ENCODE measurements around the gene DLG1.

DLG1 gene

DNA sequence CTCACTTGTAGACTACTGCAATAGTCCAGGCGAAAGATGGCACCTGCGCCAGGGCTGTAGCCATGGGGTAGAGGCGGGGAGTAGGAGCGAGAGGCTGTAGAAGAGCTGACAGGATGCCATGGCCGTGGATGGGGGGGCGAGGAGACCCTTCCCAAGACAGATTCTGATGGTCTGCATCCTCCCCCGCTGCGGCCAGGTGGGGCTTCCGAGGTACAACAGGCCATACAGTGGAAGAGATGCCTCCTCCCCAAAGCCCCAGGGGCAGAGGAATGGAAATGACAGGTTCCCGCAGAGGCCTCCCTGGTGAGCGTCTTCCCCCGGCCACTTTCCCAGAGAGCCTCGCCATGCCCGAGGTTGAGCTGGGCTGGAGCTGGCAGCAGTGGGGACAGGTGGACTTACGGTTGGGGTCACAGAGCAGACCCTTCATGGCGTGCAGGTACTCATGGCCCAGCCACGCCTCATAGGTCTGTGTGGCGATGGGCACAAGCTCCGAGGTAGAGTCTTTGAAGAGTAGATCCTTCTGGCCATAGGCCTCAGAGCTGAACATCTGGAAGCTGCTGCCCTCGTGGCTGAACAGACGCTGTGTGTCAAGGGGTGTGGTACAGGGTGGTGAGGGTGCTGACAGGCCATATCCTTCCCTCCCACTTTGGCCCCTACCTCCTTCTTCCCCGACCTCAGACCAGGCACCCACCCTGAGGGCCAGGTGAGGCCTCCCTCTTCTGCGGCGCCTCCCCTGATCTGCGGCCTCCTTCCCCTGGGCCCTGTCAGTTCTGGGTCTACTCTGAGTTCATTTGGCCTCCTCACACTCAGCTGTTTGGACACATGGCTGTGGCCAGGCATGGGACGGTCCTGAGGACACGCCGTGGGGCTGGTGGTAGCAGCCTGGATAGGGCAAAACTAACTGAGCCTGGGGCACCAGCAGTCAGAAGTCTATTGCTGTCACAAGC lies 282.3 kb downstream of the DLG1 start:
- TF ChIP-seq, protein P1, sequence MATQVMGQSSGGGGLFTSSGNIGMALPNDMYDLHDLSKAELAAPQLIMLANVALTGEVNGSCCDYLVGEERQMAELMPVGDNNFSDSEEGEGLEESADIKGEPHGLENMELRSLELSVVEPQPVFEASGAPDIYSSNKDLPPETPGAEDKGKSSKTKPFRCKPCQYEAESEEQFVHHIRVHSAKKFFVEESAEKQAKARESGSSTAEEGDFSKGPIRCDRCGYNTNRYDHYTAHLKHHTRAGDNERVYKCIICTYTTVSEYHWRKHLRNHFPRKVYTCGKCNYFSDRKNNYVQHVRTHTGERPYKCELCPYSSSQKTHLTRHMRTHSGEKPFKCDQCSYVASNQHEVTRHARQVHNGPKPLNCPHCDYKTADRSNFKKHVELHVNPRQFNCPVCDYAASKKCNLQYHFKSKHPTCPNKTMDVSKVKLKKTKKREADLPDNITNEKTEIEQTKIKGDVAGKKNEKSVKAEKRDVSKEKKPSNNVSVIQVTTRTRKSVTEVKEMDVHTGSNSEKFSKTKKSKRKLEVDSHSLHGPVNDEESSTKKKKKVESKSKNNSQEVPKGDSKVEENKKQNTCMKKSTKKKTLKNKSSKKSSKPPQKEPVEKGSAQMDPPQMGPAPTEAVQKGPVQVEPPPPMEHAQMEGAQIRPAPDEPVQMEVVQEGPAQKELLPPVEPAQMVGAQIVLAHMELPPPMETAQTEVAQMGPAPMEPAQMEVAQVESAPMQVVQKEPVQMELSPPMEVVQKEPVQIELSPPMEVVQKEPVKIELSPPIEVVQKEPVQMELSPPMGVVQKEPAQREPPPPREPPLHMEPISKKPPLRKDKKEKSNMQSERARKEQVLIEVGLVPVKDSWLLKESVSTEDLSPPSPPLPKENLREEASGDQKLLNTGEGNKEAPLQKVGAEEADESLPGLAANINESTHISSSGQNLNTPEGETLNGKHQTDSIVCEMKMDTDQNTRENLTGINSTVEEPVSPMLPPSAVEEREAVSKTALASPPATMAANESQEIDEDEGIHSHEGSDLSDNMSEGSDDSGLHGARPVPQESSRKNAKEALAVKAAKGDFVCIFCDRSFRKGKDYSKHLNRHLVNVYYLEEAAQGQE (IDR thresholded peaks at IDR 0.05; ENCODE audit: insufficient read depth in 1 of 2, low read depth in 2 of 2, low read length in 2 of 2) = no peak
- no peak for TF ChIP-seq POLR2AphosphoS5 (IDR thresholded peaks at IDR 0.05; ENCODE audit: low read depth, low read length)
- no peak for TF ChIP-seq SIN3A (IDR thresholded peaks at IDR 0.05; ENCODE audit: borderline replicate concordance, insufficient read depth, low read length)
- no peak for TF ChIP-seq FOXP2 (optimal IDR thresholded peaks at IDR 0.05; ENCODE audit: borderline replicate concordance, extremely low read depth, extremely low read length, insufficient read depth)
- TF ChIP-seq TAF1 (IDR thresholded peaks at IDR 0.05; ENCODE audit: borderline replicate concordance, insufficient read depth, low read length) = no peak

DNA sequence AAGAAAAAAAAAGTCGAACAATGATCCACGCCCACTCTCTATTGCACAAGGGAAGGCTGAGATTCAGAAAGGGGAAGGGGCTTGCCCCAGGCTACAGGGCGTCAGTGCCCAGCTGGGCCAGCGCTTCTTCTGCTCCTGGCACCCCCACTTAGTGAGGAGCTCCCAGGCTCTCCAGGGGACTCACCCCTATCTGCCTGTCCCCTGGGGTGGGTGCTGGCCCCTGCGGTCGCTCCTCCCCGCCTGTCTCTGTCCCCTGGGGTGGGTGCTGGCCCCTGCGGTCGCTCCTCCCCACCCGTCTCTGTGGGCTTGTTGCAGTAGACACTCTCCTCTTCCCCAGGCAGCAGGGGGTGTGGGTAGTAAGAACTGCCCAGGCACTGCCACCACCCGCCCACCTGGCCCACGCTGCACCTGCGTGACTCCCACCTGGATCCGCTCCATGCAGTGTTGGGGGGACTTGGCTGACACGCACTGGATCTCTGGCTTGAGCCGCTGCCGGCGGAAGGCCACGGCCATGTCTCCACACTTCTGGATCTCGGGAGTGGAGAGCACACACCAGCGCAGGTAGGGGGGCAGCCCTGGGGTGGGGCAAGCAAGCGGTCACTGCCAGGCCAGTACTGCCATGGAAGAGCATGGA lies 283.4 kb downstream of the DLG1 start:
- TF ChIP-seq SIN3A (IDR thresholded peaks at IDR 0.05; ENCODE audit: borderline replicate concordance, insufficient read depth, low read length) = no peak
- TF ChIP-seq POLR2AphosphoS5 (IDR thresholded peaks at IDR 0.05; ENCODE audit: low read depth, low read length) = no peak
- no peak for TF ChIP-seq FOXP2 (optimal IDR thresholded peaks at IDR 0.05; ENCODE audit: borderline replicate concordance, extremely low read depth, extremely low read length, insufficient read depth)
- TF ChIP-seq, protein P1 (IDR thresholded peaks at IDR 0.05; ENCODE audit: insufficient read depth in 1 of 2, low read depth in 2 of 2, low read length in 2 of 2) = no peak
- TF ChIP-seq TAF1 (IDR thresholded peaks at IDR 0.05; ENCODE audit: borderline replicate concordance, insufficient read depth, low read length) = no peak

DNA sequence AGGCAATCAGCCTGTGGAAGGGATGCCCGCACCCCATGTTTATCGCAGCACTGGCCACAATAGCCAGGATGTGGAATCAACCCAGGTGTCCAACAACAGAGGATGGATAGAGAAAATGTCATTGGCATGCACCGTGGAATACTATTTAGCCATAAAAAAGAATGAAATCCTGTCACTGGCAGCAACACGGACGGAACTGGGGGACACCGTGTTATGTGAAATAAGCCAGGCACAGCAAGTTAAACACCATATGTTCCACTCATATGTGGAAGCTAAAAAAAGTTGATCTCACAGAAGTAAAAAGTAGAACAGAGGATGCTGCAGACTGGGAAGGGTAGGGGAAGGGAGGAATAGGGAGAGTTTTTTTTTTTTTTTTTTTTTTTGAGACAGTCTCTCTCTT lies 284.4 kb downstream of the DLG1 start:
- TF ChIP-seq, protein P1 (IDR thresholded peaks at IDR 0.05; ENCODE audit: insufficient read depth in 1 of 2, low read depth in 2 of 2, low read length in 2 of 2) = no peak
- TF ChIP-seq POLR2AphosphoS5 (IDR thresholded peaks at IDR 0.05; ENCODE audit: low read depth, low read length) = no peak
- no peak for TF ChIP-seq TAF1 (IDR thresholded peaks at IDR 0.05; ENCODE audit: borderline replicate concordance, insufficient read depth, low read length)
- no peak for TF ChIP-seq FOXP2 (optimal IDR thresholded peaks at IDR 0.05; ENCODE audit: borderline replicate concordance, extremely low read depth, extremely low read length, insufficient read depth)
- no peak for TF ChIP-seq SIN3A (IDR thresholded peaks at IDR 0.05; ENCODE audit: borderline replicate concordance, insufficient read depth, low read length)

DNA sequence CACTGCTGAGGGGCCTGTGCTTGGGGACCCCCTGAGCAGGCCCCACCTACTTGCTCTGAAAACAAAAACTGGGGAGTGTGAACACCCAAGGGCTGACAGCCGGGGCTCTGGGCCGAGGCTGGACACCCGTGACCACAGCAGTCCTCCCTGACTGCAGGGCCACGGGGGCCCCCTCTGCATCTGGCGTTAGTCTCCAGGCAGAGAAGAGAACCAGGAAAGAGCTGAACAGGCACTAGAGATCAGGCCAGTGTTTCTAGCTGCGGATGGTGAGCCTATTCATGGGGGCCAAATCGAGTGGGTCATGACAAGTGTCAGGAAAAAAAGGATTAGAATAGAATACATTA lies 285.9 kb downstream of the DLG1 start:
- TF ChIP-seq POLR2AphosphoS5 (IDR thresholded peaks at IDR 0.05; ENCODE audit: low read depth, low read length) = no peak
- no peak for TF ChIP-seq TAF1 (IDR thresholded peaks at IDR 0.05; ENCODE audit: borderline replicate concordance, insufficient read depth, low read length)
- no peak for TF ChIP-seq FOXP2 (optimal IDR thresholded peaks at IDR 0.05; ENCODE audit: borderline replicate concordance, extremely low read depth, extremely low read length, insufficient read depth)
- no peak for TF ChIP-seq SIN3A (IDR thresholded peaks at IDR 0.05; ENCODE audit: borderline replicate concordance, insufficient read depth, low read length)
- TF ChIP-seq, protein P1 (IDR thresholded peaks at IDR 0.05; ENCODE audit: insufficient read depth in 1 of 2, low read depth in 2 of 2, low read length in 2 of 2) = no peak
